GM21717 (cell line): ENCODE data around the gene RNF8.

ENCODE experiments used
- ATAC-seq: cut with Tn5 transposase; IDR thresholded peaks from one replicate; pipeline ENCODE4 v1.9.1; 2021; ENCODE audit warnings: mild to moderate bottlenecking, moderate library complexity; ENCODE audit not compliant: unreplicated experiment

The RNF8 gene

DNA sequence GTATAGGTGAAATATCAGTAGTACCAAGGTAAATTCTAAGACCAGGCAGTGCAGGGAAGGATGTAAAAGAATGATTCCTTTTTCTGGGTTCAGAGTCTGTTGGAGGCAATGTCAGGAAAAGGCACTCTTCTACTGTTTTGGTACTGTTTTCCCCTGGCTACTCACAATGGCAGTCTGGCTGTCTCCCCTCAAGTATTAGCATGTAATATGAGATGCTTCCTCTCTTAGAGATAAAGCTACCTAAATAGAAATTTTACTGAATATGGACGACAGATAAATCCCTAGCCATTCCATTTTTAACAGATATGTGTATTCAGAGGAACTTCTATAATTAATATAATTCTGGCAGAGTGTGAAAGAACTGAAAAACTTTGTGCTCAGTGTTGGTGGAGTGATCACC lies 3.5 kb downstream of the RNF8 start:
- ATAC-seq, result no peak

- ATAC-seq, result no peak
Observed at GRCh38 chr6:37357860-37358259, 4.1 kb downstream of the RNF8 start.

GRCh38 chr6:37359039-37359438 lies 5.3 kb downstream of the RNF8 start:
- ATAC-seq, result no peak

DNA sequence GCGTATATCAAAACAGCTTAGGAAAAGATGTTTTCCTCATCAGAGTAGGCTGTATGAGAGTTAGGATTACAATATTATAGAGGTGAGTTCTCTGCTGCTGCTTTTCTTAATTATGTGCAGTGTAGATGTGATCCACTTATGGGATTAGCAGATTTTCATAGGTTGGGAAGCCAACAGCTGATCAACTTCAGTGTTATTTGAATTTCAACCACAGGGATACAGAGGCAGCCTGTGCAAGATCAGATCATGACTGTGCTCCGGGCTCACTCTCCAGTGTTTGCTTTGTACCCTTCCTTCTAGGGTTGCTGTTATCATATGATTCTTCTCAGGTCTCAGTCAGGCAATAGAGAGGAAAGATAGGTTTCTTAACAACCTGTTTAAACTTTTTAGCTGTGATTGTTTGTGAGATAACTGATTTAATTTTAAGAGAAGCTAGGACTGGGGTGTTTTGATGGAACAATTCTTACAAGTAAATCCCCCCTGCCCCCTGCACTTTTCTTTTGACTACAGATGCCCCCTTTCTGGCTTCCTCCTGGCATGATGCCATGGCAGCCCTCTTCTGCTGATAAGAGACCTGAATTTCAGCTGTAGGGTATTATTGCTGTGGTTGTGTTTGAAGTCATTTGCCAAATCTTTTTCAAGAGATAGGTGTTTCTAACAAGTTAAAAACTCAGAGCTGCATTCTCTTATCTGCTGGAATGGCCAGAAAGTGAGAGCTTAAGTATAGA lies 8.5 kb downstream of the RNF8 start:
- no peak for ATAC-seq

GRCh38 chr6:37365791-37366190 lies 12.0 kb downstream of the RNF8 start:
- no peak for ATAC-seq

DNA sequence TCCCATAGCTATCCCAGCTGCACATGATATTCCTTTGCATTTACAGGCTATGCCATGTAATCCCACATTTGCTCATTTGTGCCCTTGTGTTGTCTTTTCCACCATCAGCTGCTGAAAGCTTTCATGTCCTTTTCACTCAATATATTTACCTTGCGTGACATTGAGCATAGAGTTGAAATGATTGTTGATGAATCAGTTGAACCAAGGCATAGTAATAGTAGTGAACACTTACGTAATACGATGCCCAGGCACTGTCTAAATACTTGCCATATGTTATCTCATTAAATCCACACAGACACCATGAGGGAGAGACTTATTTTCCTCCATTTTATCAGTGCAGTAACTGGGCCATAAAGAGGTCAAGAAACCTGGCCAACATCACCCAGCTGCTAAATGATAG lies 13.1 kb downstream of the RNF8 start:
- no peak for ATAC-seq

DNA sequence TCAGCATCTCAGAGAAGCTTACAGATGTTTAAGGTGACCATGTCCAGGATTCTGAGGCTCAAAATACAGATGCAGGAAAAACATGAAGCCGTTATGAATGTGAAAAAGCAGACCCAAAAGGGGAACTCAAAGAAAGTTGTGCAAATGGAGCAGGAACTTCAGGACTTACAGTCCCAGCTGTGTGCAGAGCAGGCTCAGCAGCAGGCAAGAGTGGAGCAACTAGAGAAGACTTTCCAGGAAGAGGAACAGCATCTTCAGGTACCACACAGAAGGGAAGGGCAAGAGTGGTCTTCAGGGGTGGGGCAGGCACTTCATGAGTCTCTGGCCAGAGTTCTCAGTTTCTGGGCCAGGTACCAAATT lies 15.2 kb downstream of the RNF8 start:
- no peak for ATAC-seq

- no peak for ATAC-seq
Observed at GRCh38 chr6:37369321-37370201, 15.8 kb downstream of the RNF8 start.

GRCh38 chr6:37371154-37372083 lies 17.6 kb downstream of the RNF8 start:
- no peak for ATAC-seq

DNA sequence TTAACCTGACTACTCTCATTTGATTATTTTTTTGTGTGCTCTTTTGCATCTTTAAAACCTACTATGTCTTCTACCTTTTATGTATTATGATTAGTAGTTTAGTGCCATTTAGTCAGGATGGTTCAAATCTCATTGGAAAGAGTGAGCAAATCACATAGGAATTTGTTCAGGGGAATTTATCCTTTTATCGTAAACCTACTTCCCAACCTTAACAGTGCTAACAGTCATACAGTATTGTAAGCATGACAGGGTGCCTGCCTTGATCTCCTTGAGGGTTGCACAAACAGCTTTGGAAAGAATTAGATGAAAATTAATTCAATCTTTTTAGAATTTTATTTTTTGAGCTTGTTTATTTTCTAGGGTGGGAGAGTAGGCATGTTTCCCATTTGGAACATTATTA lies 18.3 kb downstream of the RNF8 start:
- ATAC-seq, result no peak

DNA sequence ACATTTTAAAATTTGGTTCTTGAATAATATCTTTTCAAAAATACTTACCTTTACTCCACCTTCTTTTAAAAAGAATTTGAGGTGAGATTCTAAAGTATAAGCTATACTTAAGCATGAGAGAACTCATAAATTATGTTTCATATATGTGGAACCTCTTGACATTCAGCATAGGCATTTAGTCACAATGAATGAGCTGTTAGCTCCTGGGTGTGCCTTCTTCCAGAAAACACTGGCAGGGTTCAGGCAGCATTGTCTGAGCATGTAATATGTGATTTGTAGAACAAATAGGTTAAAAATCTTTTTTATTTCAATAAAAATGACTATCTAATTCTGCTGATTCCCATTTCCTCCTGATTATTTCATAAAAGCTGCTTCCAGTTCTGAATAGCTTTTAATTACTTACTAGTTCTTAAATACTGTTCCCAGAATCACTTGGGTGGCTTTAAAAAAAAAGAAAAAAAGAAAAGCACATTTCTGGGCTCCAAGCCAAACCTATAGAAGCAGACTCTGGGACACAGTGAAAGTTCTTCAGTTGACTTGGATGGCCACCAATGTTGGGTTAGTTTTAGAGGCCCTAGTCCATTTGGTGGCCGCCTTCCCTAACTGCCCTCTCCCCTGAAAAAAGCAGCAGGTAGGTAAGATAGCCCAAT lies 20.2 kb downstream of the RNF8 start:
- ATAC-seq, result no peak

DNA sequence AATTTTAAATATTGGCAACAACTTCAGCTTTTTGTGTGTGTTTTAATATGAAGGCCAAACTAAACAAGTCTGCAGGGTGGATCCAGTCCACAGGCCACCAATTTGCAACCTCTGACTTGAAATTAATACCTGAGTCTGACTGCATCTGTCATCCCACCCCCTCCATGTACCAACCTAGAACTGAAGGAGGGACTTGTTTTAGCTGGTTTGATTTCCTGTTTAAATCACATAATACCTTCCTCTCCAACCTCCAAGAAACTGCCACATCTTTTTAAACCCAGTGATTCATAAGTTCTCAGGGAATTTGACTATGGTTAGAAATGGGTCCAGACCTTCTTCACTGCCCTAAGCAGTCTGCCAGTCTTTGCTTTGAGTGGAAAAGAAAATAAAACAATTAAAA lies 21.6 kb downstream of the RNF8 start:
- ATAC-seq, result no peak

DNA sequence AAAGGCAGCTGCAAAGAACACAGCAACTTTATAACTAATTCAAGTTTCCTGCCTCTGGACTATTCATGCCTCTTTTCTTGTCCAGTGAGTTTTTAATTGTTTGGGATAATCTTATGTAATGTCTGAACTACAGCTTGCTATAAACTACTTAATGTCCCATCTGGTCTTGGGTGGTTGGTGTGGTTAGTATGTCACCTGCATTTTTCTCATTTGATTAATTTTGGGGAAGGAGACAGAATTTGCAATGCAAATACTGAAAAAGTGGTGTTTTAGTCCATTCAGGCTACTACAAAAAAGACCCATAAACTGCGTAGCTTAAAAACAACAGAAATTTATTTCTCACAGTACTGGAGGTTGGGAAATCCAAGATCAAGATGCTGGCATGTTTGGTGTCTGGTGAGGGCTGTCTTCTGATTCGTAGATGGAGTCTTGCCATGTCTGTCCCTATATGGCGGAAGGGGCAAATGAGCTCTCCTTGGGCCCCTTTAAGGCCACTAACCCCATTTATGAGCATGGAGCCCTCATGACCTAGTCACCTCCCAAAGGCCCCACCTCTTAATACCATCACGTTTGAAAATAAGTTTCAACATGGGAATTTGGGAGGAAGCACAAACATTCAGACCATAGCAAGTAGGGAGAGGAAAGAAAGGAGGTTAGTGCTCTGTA lies 22.4 kb downstream of the RNF8 start:
- ATAC-seq, result no peak

- ATAC-seq, result no peak
Observed at GRCh38 chr6:37381579-37381978, 27.8 kb downstream of the RNF8 start.

- no peak for ATAC-seq
Observed at GRCh38 chr6:37382994-37383765, 29.4 kb downstream of the RNF8 start.

GRCh38 chr6:37388578-37388977 lies 34.8 kb downstream of the RNF8 start:
- ATAC-seq, result no peak

- no peak for ATAC-seq
Observed at GRCh38 chr6:37389857-37390256, 36.1 kb downstream of the RNF8 start.

GRCh38 chr6:37391120-37391519 lies 37.3 kb downstream of the RNF8 start:
- no peak for ATAC-seq

- ATAC-seq, result no peak
Observed at GRCh38 chr6:37392821-37393220, 39.0 kb downstream of the RNF8 start.
